ENCODE results near the gene MYPOP. TPM values are rescaled to one million over a fixed set of nuclear protein-coding genes. Genes with fewer than 3 reads are reported as not detected.

Gene MYPOP
- total and polyA plus RNA-seq, 9 of the 15 experiments (the other 6 are each of a cell fraction or from before 2014, with no cell fraction given) = 0.32 to 7.6 (median 1.6) TPM

DNA sequence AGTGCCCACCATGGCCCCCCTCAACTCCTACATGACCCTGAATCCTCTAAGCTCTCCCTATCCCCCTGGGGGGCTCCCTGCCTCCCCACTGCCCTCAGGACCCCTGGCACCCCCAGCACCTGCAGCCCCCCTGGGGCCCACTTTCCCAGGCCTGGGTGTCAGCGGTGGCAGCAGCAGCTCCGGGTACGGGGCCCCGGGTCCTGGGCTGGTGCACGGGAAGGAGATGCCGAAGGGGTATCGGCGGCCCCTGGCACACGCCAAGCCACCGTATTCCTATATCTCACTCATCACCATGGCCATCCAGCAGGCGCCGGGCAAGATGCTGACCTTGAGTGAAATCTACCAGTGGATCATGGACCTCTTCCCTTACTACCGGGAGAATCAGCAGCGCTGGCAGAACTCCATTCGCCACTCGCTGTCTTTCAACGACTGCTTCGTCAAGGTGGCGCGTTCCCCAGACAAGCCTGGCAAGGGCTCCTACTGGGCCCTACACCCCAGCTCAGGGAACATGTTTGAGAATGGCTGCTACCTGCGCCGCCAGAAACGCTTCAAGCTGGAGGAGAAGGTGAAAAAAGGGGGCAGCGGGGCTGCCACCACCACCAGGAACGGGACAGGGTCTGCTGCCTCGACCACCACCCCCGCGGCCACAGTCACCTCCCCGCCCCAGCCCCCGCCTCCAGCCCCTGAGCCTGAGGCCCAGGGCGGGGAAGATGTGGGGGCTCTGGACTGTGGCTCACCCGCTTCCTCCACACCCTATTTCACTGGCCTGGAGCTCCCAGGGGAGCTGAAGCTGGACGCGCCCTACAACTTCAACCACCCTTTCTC lies 30.1 kb downstream of the MYPOP start (continued):
- no peak for TF ChIP-seq CCAR2 (IDR thresholded peaks at IDR 0.05; ENCODE audit: low read depth, low read length)
- 0 out of 2 replicates have a peak, but pooled peaks have one; percentile 47 for TF ChIP-seq ZBTB7A (IDR thresholded peaks at IDR 0.05; ENCODE audit: borderline replicate concordance, control insufficient read depth, low read depth, low read length)

DNA sequence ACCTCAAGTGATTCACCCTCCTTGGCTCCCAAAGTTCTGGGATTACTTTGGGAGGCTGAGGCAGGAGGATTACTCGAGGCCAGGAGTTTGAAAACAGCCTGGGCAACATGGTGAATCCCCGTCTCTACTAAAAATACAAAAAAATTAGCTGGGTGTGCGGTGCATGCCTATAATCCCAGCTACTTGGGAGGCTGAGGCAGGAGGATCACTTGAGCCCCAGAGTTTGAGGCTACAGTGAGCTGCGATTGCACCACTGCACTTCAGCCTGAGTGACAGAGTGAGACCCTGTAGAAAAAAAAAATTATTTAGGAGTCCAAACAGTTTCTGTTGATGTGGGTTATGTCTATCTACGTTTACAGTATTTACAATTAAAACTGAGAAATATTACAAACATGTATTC lies 31.6 kb downstream of the MYPOP start:
- Histone ChIP-seq H3K79me2 (ENCODE audit: control insufficient read depth, insufficient read depth, low read length) (peaks cover 5% of the 10 kb centered on the region; the same call in 2 of the 3 replicates), H3K9me3 (replicated peaks; ENCODE audit: control insufficient read depth, insufficient read depth, low read depth, low read length) (no peaks in the 10 kb centered on the region), H3K9me1 (ENCODE audit: control insufficient read depth, insufficient read depth, low read length) (peaks cover 2% of the 10 kb centered on the region), H4K20me1 (replicated peaks; ENCODE audit: control insufficient read depth, insufficient read depth, low read length) (no peaks in the 10 kb centered on the region), H3K27me3 (ENCODE audit: control insufficient read depth in 2 of 2, insufficient read depth in 2 of 2, low read length in 2 of 2) (no peaks in the 10 kb centered on the region), H3K9ac (ENCODE audit: insufficient read depth in 1 of 2, low read depth in 2 of 2, low read length in 2 of 2) (no peak overlapping the region), H3K4me2 (ENCODE audit: insufficient read depth, low read length) (no peak overlapping the region), H3K36me3 (ENCODE audit: control insufficient read depth, insufficient read depth, low read length) (peaks cover 9% of the 10 kb centered on the region), H3K27ac (ENCODE audit: extremely low read depth, low read depth, low read length) (no peak overlapping the region), H3K4me3 (no peak overlapping the region), H3K4me1 (replicated peaks in 1 of 2; ENCODE audit: control insufficient read depth in 2 of 2, insufficient read depth in 2 of 2, low read length in 2 of 2) (peaks cover 37 to 48% of the 10 kb centered on the region in 2 experiments), H2AFZ (ENCODE audit: low read depth, low read length) (no peak overlapping the region)
- no peak for DNase-seq (ENCODE audit: extremely low read depth in 1 of 4, low spot score in 3 of 4)
- POLR2A ChIA-PET = interaction anchor here (2.4 kb wide), 1 partner anchor 11 kb away, joined by 6 read pairs; no protein-coding TSS in a partner anchor
- WGBS (ENCODE audit: insufficient coverage, low coverage, missing lambda C conversion rate) = 79% methylated on average over 5 of the region's 5 CpGs
- no peak for FAIRE-seq
- intact Hi-C loops (cut with micrococcal nuclease) = no loop called here
- BruUV-seq (replicated peaks) = no TSS peak
- TF ChIP-seq, protein P1, sequence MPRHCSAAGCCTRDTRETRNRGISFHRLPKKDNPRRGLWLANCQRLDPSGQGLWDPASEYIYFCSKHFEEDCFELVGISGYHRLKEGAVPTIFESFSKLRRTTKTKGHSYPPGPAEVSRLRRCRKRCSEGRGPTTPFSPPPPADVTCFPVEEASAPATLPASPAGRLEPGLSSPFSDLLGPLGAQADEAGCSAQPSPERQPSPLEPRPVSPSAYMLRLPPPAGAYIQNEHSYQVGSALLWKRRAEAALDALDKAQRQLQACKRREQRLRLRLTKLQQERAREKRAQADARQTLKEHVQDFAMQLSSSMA (CRISPR knock-in tag; IDR thresholded peaks at IDR 0.05) = no peak
- TF ChIP-seq ZNF311 (CRISPR knock-in tag; IDR thresholded peaks at IDR 0.05) = no peak
- TF ChIP-seq, protein P2, sequence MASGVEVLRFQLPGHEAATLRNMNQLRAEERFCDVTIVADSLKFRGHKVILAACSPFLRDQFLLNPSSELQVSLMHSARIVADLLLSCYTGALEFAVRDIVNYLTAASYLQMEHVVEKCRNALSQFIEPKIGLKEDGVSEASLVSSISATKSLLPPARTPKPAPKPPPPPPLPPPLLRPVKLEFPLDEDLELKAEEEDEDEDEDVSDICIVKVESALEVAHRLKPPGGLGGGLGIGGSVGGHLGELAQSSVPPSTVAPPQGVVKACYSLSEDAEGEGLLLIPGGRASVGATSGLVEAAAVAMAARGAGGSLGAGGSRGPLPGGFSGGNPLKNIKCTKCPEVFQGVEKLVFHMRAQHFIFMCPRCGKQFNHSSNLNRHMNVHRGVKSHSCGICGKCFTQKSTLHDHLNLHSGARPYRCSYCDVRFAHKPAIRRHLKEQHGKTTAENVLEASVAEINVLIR (CRISPR knock-in tag; IDR thresholded peaks at IDR 0.05) = no peak
- in situ Hi-C loops (cut with MboI) = no loop called here
- ATAC-seq = no peak
- CTCF ChIA-PET (ENCODE audit: low intra/inter-chr PET ratio) = no interaction called here
